ENCODE results near the gene KBTBD3.
"Not testable (repeated sequence)": the region's sequence is repeated elsewhere in the genome, so short reads cannot be mapped to it uniquely, and the experiment has no call there.

Gene KBTBD3

GRCh38 chr11:106003094-106003493 is 74.1 kb downstream of the KBTBD3 start:
- not testable (repeated sequence) for DNase-seq

GRCh38 chr11:106001304-106002012 is 75.7 kb downstream of the KBTBD3 start:
- no peak for DNase-seq
